AG20443 (cell line): Measurements from ENCODE around the gene GRK7.

Source experiments
- DNase-seq: peaks from one replicate; pipeline ENCODE4 v3.0.0; 2012; ENCODE audit warnings: low spot score, mixed read lengths

GRK7 gene, protein sequence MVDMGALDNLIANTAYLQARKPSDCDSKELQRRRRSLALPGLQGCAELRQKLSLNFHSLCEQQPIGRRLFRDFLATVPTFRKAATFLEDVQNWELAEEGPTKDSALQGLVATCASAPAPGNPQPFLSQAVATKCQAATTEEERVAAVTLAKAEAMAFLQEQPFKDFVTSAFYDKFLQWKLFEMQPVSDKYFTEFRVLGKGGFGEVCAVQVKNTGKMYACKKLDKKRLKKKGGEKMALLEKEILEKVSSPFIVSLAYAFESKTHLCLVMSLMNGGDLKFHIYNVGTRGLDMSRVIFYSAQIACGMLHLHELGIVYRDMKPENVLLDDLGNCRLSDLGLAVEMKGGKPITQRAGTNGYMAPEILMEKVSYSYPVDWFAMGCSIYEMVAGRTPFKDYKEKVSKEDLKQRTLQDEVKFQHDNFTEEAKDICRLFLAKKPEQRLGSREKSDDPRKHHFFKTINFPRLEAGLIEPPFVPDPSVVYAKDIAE (N-terminal part only)

GRCh38 chr3:141763088-141763750, at the start of gene GRK7:
Gene GRK7, plus strand, starts transcription at chr3:141763408. Its CDS starts 14,877 bp downstream, at chr3:141778285.
- no peak for DNase-seq

GRCh38 chr3:141714671-141715070, 48.5 kb upstream of the GRK7 start:
- no peak for DNase-seq

- no peak for DNase-seq
Observed at GRCh38 chr3:141722081-141722480, 41.1 kb upstream of the GRK7 start.

- DNase-seq = no peak
Observed at GRCh38 chr3:141722648-141723047, 40.6 kb upstream of the GRK7 start.

- DNase-seq = no peak
Observed at GRCh38 chr3:141723255-141723654, 40.0 kb upstream of the GRK7 start.

GRCh38 chr3:141724186-141724585, 39.0 kb upstream of the GRK7 start:
- DNase-seq = no peak

DNA sequence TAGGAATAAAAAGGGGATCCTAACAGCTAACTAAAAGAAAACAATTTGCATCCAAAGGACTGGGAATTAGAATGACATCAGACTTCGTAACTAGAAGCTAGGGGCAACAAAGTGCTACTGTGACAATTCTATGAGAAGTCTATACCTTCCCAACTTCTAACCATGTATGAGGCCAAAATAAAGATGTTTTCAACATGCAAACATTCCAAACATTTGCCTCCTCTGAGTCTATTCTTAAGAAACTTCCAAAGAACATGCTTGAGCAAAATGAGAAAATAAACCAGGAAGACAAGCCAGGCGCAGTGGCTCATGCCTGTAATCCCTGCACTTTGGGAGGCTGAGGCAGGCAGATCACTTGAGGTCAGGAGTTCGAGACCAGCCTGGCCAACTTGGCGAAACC, 38.2 kb upstream of the GRK7 start:
- no peak for DNase-seq

DNA sequence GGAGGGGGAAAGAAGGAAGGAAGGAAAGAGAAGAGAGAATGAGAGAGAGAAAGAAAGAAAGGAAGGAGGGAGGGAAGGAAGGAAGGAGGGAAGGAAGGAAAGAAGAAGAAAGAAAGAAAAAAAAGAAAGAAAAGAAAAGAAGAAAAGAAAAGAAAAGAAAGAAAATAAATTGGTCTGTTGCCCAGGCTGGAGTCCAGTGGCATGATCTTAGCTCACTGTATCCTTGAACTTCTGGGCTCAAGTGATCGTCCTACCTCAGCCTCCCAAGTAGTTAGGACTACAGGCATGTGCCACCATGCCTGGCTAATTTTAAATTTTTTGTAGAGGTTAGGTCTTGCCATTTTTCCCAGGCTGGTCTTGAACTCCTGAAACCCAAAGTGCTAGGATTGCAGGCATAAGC, 36.7 kb upstream of the GRK7 start:
- DNase-seq = no peak

GRCh38 chr3:141728355-141728892, 34.8 kb upstream of the GRK7 start:
- DNase-seq = no peak

DNA sequence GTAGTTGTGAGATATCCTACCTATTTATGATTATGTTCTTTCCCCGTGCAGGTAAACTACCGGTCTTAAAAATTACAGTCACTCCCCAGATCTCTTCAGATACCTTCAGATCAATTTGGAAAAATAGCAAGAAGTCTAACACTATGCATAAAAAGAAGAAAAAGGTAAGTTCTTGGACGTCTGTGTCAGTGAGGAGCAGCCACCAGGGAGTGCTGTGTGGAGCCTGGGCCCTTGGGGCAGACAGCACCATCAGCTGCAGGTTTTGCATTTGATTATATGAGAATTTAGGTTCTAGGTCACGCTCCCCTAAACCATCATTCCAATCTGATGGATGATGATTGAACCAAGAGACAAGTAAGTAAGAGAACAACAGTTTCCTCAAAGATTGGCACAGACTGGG, 34.0 kb upstream of the GRK7 start:
- DNase-seq = no peak

- DNase-seq = no peak
Observed at GRCh38 chr3:141735176-141735575, 28.0 kb upstream of the GRK7 start.

DNA sequence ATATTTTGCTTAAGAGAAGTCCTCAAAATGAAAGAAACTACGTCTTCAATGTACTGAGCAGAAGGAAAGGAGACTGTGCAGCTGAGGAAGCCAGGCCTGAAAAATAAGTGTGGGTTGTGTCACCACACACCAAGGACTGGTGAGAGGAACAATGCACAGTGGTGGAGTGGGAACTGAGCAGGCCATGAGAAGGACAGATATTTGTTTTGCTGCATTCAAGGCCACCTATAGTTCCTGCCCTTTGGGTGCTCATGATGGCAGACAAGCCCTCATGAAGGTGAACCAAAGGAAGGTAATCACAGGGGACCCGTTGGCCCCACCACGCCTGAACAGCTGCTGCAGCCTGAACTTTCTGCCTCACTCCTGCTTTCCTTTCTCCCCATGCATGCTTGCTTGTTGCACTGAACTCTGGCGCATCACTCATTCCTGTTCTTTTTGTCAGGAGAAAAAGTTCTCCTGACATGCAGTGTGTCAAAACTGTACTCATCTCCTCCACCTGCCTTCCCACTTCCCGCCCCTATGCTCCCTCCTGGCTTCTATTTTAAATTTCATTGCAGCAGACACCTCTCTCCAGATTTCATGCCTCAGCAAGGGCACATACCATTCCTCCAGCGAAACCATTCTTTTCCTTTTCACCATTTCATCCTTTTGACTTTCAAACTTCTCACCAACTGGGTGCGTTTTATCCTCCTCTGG, 27.3 kb upstream of the GRK7 start:
- DNase-seq = no peak

GRCh38 chr3:141737093-141737492, 26.1 kb upstream of the GRK7 start:
- DNase-seq = no peak

- no peak for DNase-seq
Observed at GRCh38 chr3:141737678-141738021, 25.6 kb upstream of the GRK7 start.

- peak; percentile 99 for DNase-seq
Observed at GRCh38 chr3:141738022-141738890, 25.0 kb upstream of the GRK7 start, which contains the start of gene RNF7. Gene RNF7, plus strand, starts transcription at chr3:141738298. Its CDS starts 44 bp downstream, at chr3:141738342.

- DNase-seq = peak; percentile 49
Observed at GRCh38 chr3:141738891-141739363, 24.3 kb upstream of the GRK7 start.

DNA sequence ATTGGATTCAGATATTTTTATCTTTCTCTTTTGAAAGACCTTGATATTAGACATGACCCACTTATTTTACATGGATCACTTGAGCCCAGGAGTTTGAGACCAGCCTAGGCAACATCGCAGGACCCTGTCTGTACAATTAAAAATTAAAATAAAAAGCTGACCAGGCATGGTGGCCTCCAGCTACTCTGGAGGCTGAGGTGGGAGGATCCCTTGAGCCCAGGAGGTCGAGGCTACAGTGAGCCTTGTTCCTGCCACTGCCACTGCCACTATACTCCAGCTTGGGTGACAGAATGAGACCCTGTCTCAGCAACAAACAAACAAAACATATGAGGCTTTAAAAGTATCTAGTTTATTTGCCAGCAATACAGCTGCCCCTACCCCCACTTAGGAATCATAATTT, 23.5 kb upstream of the GRK7 start:
- DNase-seq = no peak

- no peak for DNase-seq
Observed at GRCh38 chr3:141740349-141740748, 22.9 kb upstream of the GRK7 start.

DNA sequence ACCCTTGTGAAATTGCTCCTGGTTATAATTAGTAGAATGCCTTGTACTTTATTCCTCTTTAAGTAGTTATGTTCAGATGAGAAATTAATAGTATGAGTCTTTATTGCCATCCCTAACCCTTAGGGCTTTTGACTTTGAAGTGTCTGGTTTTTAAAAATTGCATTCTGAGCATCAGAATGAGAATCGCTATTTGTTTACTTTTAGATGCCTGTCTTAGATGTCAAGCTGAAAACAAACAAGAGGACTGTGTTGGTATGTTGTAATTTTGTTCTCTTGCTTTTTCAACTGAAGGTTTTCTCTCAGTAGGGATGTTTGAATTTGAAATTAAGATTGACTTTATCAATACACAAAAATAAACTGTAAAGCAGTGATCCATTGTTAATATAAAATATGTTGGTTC, 19.9 kb upstream of the GRK7 start:
- DNase-seq = no peak

- no peak for DNase-seq
Observed at GRCh38 chr3:141746962-141747361, 16.2 kb upstream of the GRK7 start.

DNA sequence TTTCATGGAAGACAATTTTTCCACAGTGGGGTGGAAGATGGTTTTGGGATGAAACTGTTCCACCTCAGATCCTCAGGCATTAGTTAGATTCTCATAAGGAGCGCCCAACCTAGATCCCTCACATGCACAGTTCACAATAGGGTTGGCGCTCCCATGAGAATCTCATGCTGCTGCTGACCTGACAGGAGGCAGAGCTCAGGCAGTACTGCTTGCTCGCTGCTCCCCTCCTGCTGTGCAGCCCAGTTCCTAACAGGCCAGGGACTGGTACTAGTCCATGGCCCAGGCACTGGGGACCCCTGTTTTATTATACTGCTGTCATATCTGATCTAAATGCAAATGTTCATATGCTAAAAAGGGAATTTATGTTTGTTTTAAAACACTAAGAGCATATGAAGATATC, 9.8 kb upstream of the GRK7 start:
- DNase-seq = no peak
